Activated CD8-positive, alpha-beta memory T cell treated with anti-CD3 and anti-CD28 coated beads, Interleukin-2, amount 10 ng/mL, durations not matched to agents 7 days and 5 days (primary cell): ENCODE results near the gene CD46. TPM values are rescaled to one million over a fixed set of nuclear protein-coding genes. Genes with fewer than 3 reads are reported as not detected.
"Not testable (repeated sequence)": the region's sequence is repeated elsewhere in the genome, so short reads cannot be mapped to it uniquely, and the experiment has no call there.

ENCODE experiments used
- ATAC-seq: fragments of 150-1000 bp; cut with Tn5 transposase; one replicate; pipeline ENCODE4 v1.10.0; 2021; ENCODE audit warnings: moderate library complexity
- CTCF ChIA-PET: fragments of 350-600 bp; sonication (Branson Sonifier 250); formaldehyde crosslinking; loops from one replicate; lab custom pipeline; 2021; ENCODE audit warnings: antibody characterized with exemption; lab: Charles Lee
- DNase-seq: peaks from one replicate; pipeline ENCODE4 v3.0.0-alpha.2; 2020
- H3K27ac Mint-ChIP-seq: one replicate; pipeline ENCODE4 v1.8.0; 2021; ENCODE audit warnings: mild to moderate bottlenecking, mixed read lengths
- H3K27me3 Mint-ChIP-seq: one replicate; pipeline ENCODE4 v1.8.0; 2021; ENCODE audit warnings: mixed read lengths
- H3K36me3 Mint-ChIP-seq: one replicate; pipeline ENCODE4 v1.8.0; 2021; ENCODE audit warnings: mild to moderate bottlenecking, mixed read lengths
- H3K4me1 Mint-ChIP-seq: one replicate; pipeline ENCODE4 v1.8.0; 2021; ENCODE audit warnings: mixed read lengths
- H3K4me3 Mint-ChIP-seq: one replicate; pipeline ENCODE4 v1.8.0; 2021; ENCODE audit warnings: mild to moderate bottlenecking, moderate library complexity, mixed read lengths
- H3K9me3 Mint-ChIP-seq: one replicate; pipeline ENCODE4 v1.8.0; 2022; ENCODE audit warnings: low read depth, mixed read lengths
- total RNA-seq, 2 experiments: library from RNA; stranded (reverse); gene quantifications; one replicate each; pipeline ENCODE4 v1.2.3, GENCODE V29; 2021

The CD46 gene
- total RNA-seq, 2 experiments from 2014 or later, result 98.3 to 104 TPM

GRCh38 chr1:207742850-207743555 lies 8.9 kb upstream of the CD46 start:
- no peak overlapping the region for H3K4me3 Mint-ChIP-seq
- ATAC-seq, result no peak
- no peaks in the 10 kb centered on the region for H3K9me3 Mint-ChIP-seq
- DNase-seq, result no peak
- no peaks in the 10 kb centered on the region for H3K36me3 Mint-ChIP-seq
- peaks cover 7% of the 10 kb centered on the region for H3K27me3 Mint-ChIP-seq
- CTCF ChIA-PET, result no interaction called here
- no peaks in the 10 kb centered on the region for H3K4me1 Mint-ChIP-seq
- no peak overlapping the region for H3K27ac Mint-ChIP-seq

GRCh38 chr1:207744000-207744534 lies 7.8 kb upstream of the CD46 start:
- H3K27ac Mint-ChIP-seq, result no peak overlapping the region
- ATAC-seq (no peak), DNase-seq (no peak)
- no peaks in the 10 kb centered on the region for H3K9me3 Mint-ChIP-seq
- peaks cover 1% of the 10 kb centered on the region for H3K36me3 Mint-ChIP-seq
- no peak overlapping the region for H3K4me3 Mint-ChIP-seq
- H3K4me1 Mint-ChIP-seq, result peaks cover 5% of the 10 kb centered on the region
- CTCF ChIA-PET, result interaction anchor here (0.8 to 1.0 kb wide), 2 partner anchors 53 to 117 kb away, joined by 3 to 4 read pairs; no protein-coding TSS in a partner anchor
- H3K27me3 Mint-ChIP-seq, result peaks cover 4% of the 10 kb centered on the region

- no peaks in the 10 kb centered on the region for H3K27me3 Mint-ChIP-seq
- CTCF ChIA-PET, result no interaction called here
- H3K27ac Mint-ChIP-seq, result no peak overlapping the region
- H3K36me3 Mint-ChIP-seq, result peaks cover 1% of the 10 kb centered on the region
- no peak overlapping the region for H3K4me3 Mint-ChIP-seq
- DNase-seq, result no peak
- H3K4me1 Mint-ChIP-seq, result peaks cover 13% of the 10 kb centered on the region
- no peaks in the 10 kb centered on the region for H3K9me3 Mint-ChIP-seq
- ATAC-seq, result no peak
Measured at GRCh38 chr1:207745285-207745684, 6.6 kb upstream of the CD46 start.

- ATAC-seq (no peak), DNase-seq (no peak)
- no peaks in the 10 kb centered on the region for H3K27me3 Mint-ChIP-seq
- H3K27ac Mint-ChIP-seq, result no peak overlapping the region
- peaks cover 20% of the 10 kb centered on the region for H3K4me1 Mint-ChIP-seq
- peaks cover 1% of the 10 kb centered on the region for H3K36me3 Mint-ChIP-seq
- CTCF ChIA-PET, result no interaction called here
- H3K9me3 Mint-ChIP-seq, result no peaks in the 10 kb centered on the region
- no peak overlapping the region for H3K4me3 Mint-ChIP-seq
Measured at GRCh38 chr1:207745839-207746767, 5.8 kb upstream of the CD46 start.

- no peak overlapping the region for H3K27ac Mint-ChIP-seq
- peaks cover 27% of the 10 kb centered on the region for H3K4me1 Mint-ChIP-seq
- H3K4me3 Mint-ChIP-seq, result no peak overlapping the region
- CTCF ChIA-PET, result interaction anchor here (0.6 to 1.3 kb wide), 2 partner anchors 49 to 303 kb away, joined by 3 read pairs; no protein-coding TSS in a partner anchor
- H3K36me3 Mint-ChIP-seq, result peaks cover 1% of the 10 kb centered on the region
- ATAC-seq, result no peak
- no peak for DNase-seq
- no peaks in the 10 kb centered on the region for H3K9me3 Mint-ChIP-seq
- no peaks in the 10 kb centered on the region for H3K27me3 Mint-ChIP-seq
Measured at GRCh38 chr1:207747627-207748492, 4.0 kb upstream of the CD46 start.

- H3K4me3 Mint-ChIP-seq, result no peak overlapping the region
- CTCF ChIA-PET, result interaction anchor here (1.3 kb wide), 1 partner anchor 48 kb away, joined by 3 read pairs; no protein-coding TSS in a partner anchor
Measured at GRCh38 chr1:207748737-207749528, 2.9 kb upstream of the CD46 start.

GRCh38 chr1:207750631-207751305 lies 1.1 kb upstream of the CD46 start:
- H3K27me3 Mint-ChIP-seq, result no peaks in the 10 kb centered on the region
- H3K27ac Mint-ChIP-seq, result peak overlapping the region; percentile 93
- peaks cover 2% of the 10 kb centered on the region for H3K36me3 Mint-ChIP-seq
- H3K9me3 Mint-ChIP-seq, result no peaks in the 10 kb centered on the region
- ATAC-seq (no peak), DNase-seq (no peak)
- H3K4me3 Mint-ChIP-seq, result peak overlapping the region; percentile 99
- CTCF ChIA-PET, result interaction anchor here (3.7 kb wide), 1 partner anchor 47 kb away, joined by 17 read pairs; no protein-coding TSS in a partner anchor
- peaks cover 53% of the 10 kb centered on the region for H3K4me1 Mint-ChIP-seq

More at GRCh38 chr1:207748737-207749528, 2.9 kb upstream of the CD46 start:
- peaks cover 36% of the 10 kb centered on the region for H3K4me1 Mint-ChIP-seq
- ATAC-seq, result no peak
- no peak for DNase-seq
- no peaks in the 10 kb centered on the region for H3K27me3 Mint-ChIP-seq
- H3K36me3 Mint-ChIP-seq, result peaks cover 1% of the 10 kb centered on the region
- H3K9me3 Mint-ChIP-seq, result no peaks in the 10 kb centered on the region
- H3K27ac Mint-ChIP-seq, result no peak overlapping the region

- not testable (repeated sequence) for H3K27me3 Mint-ChIP-seq, H3K36me3 Mint-ChIP-seq, H3K9me3 Mint-ChIP-seq, ATAC-seq, DNase-seq
- H3K4me3 Mint-ChIP-seq, result peak overlapping the region; percentile 99
- H3K4me1 Mint-ChIP-seq, result peaks cover 59% of the 10 kb centered on the region
- peak overlapping the region; percentile 93 for H3K27ac Mint-ChIP-seq
- CTCF ChIA-PET, result interaction anchor here (3.7 kb wide), 1 partner anchor 46 kb away, joined by 17 read pairs; no protein-coding TSS in a partner anchor
Measured at GRCh38 chr1:207751463-207751789, 428 bp upstream of the CD46 start.

GRCh38 chr1:207752456-207752998 lies 673 bp downstream of the CD46 start:
- peak overlapping the region; percentile 93 for H3K27ac Mint-ChIP-seq
- peak; percentile 50 for DNase-seq
- H3K36me3 Mint-ChIP-seq, result peaks cover 12% of the 10 kb centered on the region
- H3K27me3 Mint-ChIP-seq, result no peaks in the 10 kb centered on the region
- H3K9me3 Mint-ChIP-seq, result no peaks in the 10 kb centered on the region
- H3K4me3 Mint-ChIP-seq, result peak overlapping the region; percentile 99
- H3K4me1 Mint-ChIP-seq, result peaks cover 67% of the 10 kb centered on the region
- CTCF ChIA-PET, result interaction anchor here (3.7 kb wide), 1 partner anchor 45 kb away, joined by 17 read pairs; no protein-coding TSS in a partner anchor
- ATAC-seq, result peak; percentile 8

- Mint-ChIP-seq H3K27ac (no peak overlapping the region), H3K36me3 (peaks cover 17% of the 10 kb centered on the region), H3K9me3 (no peaks in the 10 kb centered on the region), H3K4me1 (peaks cover 72% of the 10 kb centered on the region), H3K27me3 (no peaks in the 10 kb centered on the region), H3K4me3 (peak overlapping the region; percentile 99)
- DNase-seq (no peak), ATAC-seq (no peak)
- CTCF ChIA-PET, result interaction anchor here (0.5 to 3.7 kb wide), 3 partner anchors 44 to 210 kb away, joined by 3 to 17 read pairs (median 7); no protein-coding TSS in a partner anchor
Measured at GRCh38 chr1:207753611-207754010, 1.8 kb downstream of the CD46 start.

GRCh38 chr1:207754011-207754410 lies 2.2 kb downstream of the CD46 start:
- Mint-ChIP-seq H3K27ac (no peak overlapping the region), H3K36me3 (peaks cover 19% of the 10 kb centered on the region)
- CTCF ChIA-PET, result interaction anchor here (0.5 to 3.7 kb wide), 4 partner anchors 44 to 210 kb away, joined by 3 to 17 read pairs (median 8); no protein-coding TSS in a partner anchor

More at GRCh38 chr1:207754011-207754410, 2.2 kb downstream of the CD46 start:
- Mint-ChIP-seq H3K9me3 (no peaks in the 10 kb centered on the region), H3K27me3 (no peaks in the 10 kb centered on the region), H3K4me3 (peak overlapping the region; percentile 41), H3K4me1 (peaks cover 68% of the 10 kb centered on the region)
- DNase-seq (no peak), ATAC-seq (no peak)
